HEK293T (cell line): ENCODE results near the gene PIAS1.

Source experiments
- BHLHE40 ChIP-seq: fragments of 450-650 bp; IDR thresholded peaks from 2 replicates; pipeline ENCODE4 v1.6.1; 2016; ENCODE audit warnings: mild to moderate bottlenecking, moderate library complexity, borderline replicate concordance
- ELF4 ChIP-seq: fragments of 450-650 bp; IDR thresholded peaks from 2 replicates; pipeline ENCODE4 v1.6.1; 2017; ENCODE audit warnings: antibody characterized with exemption
- FOXK2 ChIP-seq: fragments of 450-650 bp; IDR thresholded peaks from 2 replicates; pipeline ENCODE4 v1.6.1; 2016; ENCODE audit warnings: mild to moderate bottlenecking
- LEF1 ChIP-seq: fragments of 450-650 bp; IDR thresholded peaks from 2 replicates; pipeline ENCODE4 v1.6.1; 2017; ENCODE audit warnings: mild to moderate bottlenecking, borderline replicate concordance
- SP1 ChIP-seq: fragments of 450-650 bp; IDR thresholded peaks from 2 replicates; pipeline ENCODE4 v1.6.1; 2017

DNA sequence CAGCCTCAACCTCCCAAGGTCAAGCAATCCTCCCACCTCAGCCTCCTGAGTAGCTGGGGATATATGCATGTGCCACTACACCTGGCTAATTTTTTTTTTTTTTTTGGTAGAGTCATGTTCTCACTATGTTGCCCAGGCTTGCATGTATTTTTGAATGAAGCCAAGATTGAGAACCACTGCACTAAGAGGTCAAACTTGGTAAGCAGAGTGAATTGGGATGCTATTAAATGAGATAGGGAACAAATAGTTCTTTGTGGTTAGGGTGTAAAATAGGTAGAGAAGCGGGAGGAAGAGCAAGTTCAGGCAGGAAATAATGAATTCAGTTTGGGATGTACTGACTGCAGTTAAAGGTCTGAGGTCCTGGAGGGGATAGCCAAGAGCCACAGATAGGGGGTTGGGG is 39.9 kb upstream of the PIAS1 start:
- TF ChIP-seq FOXK2 = no peak
- TF ChIP-seq BHLHE40 = no peak
- TF ChIP-seq ELF4 = no peak
- TF ChIP-seq SP1 = no peak
- no peak for TF ChIP-seq LEF1
